Measurements from ENCODE around the gene JAK1. TPM values are rescaled to one million over a fixed set of nuclear protein-coding genes. Genes with fewer than 3 reads are reported as not detected.
A peak's percentile ranks its signal among the peaks of the same experiment; 100 is the strongest.

Gene JAK1
- total and polyA plus RNA-seq, 2 experiments from 2014 or later: 8.0 to 19.5 TPM

- no peaks in the 10 kb centered on the region for H3K27me3 Mint-ChIP-seq (ENCODE audit: insufficient read depth, low read depth, poor library complexity)
- peaks cover 27% of the 10 kb centered on the region for H3K79me2 ChIP-seq (replicated peaks; ENCODE audit: insufficient read depth)
- ATAC-seq: peak; percentile 62
Measured at GRCh38 chr1:64928325-64928724, 38.0 kb downstream of the JAK1 start.

More at GRCh38 chr1:64928325-64928724, 38.0 kb downstream of the JAK1 start:
- no peaks in the 10 kb centered on the region for H3K27me3 ChIP-seq (ENCODE audit: insufficient read depth)
- Mint-ChIP-seq H3K9me3 (peaks cover 9% of the 10 kb centered on the region; the same call in 2 of the 3 replicates), H3K27ac (peak overlapping the region; percentile 87), H3K36me3 (ENCODE audit: low read depth) (peaks cover 4% of the 10 kb centered on the region; the same call in 1 of the 3 replicates), H3K4me1 (peaks cover 42% of the 10 kb centered on the region), H3K4me3 (0 out of 3 replicates have a peak overlapping the region, but pooled peaks have one; percentile 25)
- TF ChIP-seq NANOG (IDR thresholded peaks at IDR 0.05; ENCODE audit: borderline replicate concordance) (no peak), REST (IDR thresholded peaks at IDR 0.05; ENCODE audit: unreplicated experiment) (no peak), EZH2 (IDR thresholded peaks at IDR 0.05; ENCODE audit: low read depth, unreplicated experiment) (no peak), STAT1 (IDR thresholded peaks at IDR 0.05; ENCODE audit: unreplicated experiment) (no peak), POLR2AphosphoS5 (IDR thresholded peaks at IDR 0.05; ENCODE audit: low read depth) (no peak), ZNF114 (CRISPR knock-in tag; IDR thresholded peaks at IDR 0.05) (no peak), CREB1 (CRISPR knock-in tag; IDR thresholded peaks at IDR 0.05; ENCODE audit: low read depth) (no peak), JUNB (IDR thresholded peaks at IDR 0.05; ENCODE audit: unreplicated experiment) (no peak), ZNF331 (CRISPR knock-in tag; IDR thresholded peaks at IDR 0.05; ENCODE audit: low read depth) (no peak), EZH2phosphoT487 (IDR thresholded peaks at IDR 0.05; ENCODE audit: unreplicated experiment) (no peak), ZNF462 (CRISPR knock-in tag; IDR thresholded peaks at IDR 0.05) (no peak)
- TF ChIP-seq, protein P1, sequence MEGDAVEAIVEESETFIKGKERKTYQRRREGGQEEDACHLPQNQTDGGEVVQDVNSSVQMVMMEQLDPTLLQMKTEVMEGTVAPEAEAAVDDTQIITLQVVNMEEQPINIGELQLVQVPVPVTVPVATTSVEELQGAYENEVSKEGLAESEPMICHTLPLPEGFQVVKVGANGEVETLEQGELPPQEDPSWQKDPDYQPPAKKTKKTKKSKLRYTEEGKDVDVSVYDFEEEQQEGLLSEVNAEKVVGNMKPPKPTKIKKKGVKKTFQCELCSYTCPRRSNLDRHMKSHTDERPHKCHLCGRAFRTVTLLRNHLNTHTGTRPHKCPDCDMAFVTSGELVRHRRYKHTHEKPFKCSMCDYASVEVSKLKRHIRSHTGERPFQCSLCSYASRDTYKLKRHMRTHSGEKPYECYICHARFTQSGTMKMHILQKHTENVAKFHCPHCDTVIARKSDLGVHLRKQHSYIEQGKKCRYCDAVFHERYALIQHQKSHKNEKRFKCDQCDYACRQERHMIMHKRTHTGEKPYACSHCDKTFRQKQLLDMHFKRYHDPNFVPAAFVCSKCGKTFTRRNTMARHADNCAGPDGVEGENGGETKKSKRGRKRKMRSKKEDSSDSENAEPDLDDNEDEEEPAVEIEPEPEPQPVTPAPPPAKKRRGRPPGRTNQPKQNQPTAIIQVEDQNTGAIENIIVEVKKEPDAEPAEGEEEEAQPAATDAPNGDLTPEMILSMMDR (conservative IDR thresholded peaks at IDR 0.05; ENCODE audit: low read depth in 2 of 2): no peak
- TF ChIP-seq, protein P2, sequence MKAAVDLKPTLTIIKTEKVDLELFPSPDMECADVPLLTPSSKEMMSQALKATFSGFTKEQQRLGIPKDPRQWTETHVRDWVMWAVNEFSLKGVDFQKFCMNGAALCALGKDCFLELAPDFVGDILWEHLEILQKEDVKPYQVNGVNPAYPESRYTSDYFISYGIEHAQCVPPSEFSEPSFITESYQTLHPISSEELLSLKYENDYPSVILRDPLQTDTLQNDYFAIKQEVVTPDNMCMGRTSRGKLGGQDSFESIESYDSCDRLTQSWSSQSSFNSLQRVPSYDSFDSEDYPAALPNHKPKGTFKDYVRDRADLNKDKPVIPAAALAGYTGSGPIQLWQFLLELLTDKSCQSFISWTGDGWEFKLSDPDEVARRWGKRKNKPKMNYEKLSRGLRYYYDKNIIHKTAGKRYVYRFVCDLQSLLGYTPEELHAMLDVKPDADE (IDR thresholded peaks at IDR 0.05): no peak
- peak; percentile 37 for DNase-seq (ENCODE audit: low spot score)
- H2AFZ ChIP-seq: no peak overlapping the region
- H3K9me2 ChIP-seq (ENCODE audit: insufficient read depth): no peaks in the 10 kb centered on the region
- H3K36me3 ChIP-seq (ENCODE audit: insufficient read depth): no peaks in the 10 kb centered on the region
- H3K4me1 ChIP-seq (ENCODE audit: insufficient read depth): peaks cover 27% of the 10 kb centered on the region
- H3F3A ChIP-seq (replicated peaks; ENCODE audit: low read depth): no peaks in the 10 kb centered on the region
- H3K4me2 ChIP-seq: peak overlapping the region; percentile 63
- peaks cover 9% of the 10 kb centered on the region for H4K20me1 ChIP-seq (replicated peaks; ENCODE audit: insufficient read depth)
- H3K27ac ChIP-seq (ENCODE audit: low read depth): no peak overlapping the region
- H3K4me3 ChIP-seq: no peak overlapping the region

All from GM23338 (cell line).